Vagina (tissue), 2 donors: ENCODE data around the gene LRFN5. TPM values are rescaled to one million over a fixed set of nuclear protein-coding genes. Genes with fewer than 3 reads are reported as not detected.
"Not testable (repeated sequence)": the region's sequence is repeated elsewhere in the genome, so short reads cannot be mapped to it uniquely, and the experiment has no call there.

Experiments used
- DNase-seq, 2 donors: peaks; one replicate each; pipeline ENCODE4 v3.0.0-alpha.2; 2017; ENCODE audit errors: extremely low spot score in 2 of 2
- H3K27ac ChIP-seq: fragments of 200-600 bp; sonication (generic); one replicate; pipeline ENCODE4 v1.5.1; 2019
- H3K27me3 ChIP-seq: fragments of 200-600 bp; sonication (generic); one replicate; pipeline ENCODE4 v1.5.1; 2019
- H3K36me3 ChIP-seq, 2 donors: fragments of 200-600 bp; sonication (generic); one replicate each; pipeline ENCODE4 v1.5.1; 2017 to 2019
- H3K4me1 ChIP-seq: fragments of 200-600 bp; sonication (generic); one replicate; pipeline ENCODE4 v1.5.1; 2019
- H3K4me3 ChIP-seq, 2 donors: fragments of 200-600 bp; sonication (generic); 1 replicate in 1 of 2; 2 replicates in 1 of 2; pipeline ENCODE4 v1.5.1; 2016 to 2019
- H3K9me3 ChIP-seq: fragments of 200-600 bp; sonication (generic); one replicate; pipeline ENCODE4 v1.5.1; 2019
- POLR2A ChIP-seq, 2 donors: fragments of 450-650 bp; IDR thresholded peaks; one replicate each; pipeline ENCODE4 v1.6.1; 2017; ENCODE audit warnings: antibody characterized with exemption in 2 of 2, mild to moderate bottlenecking in 2 of 2, moderate library complexity in 2 of 2
- POLR2AphosphoS5 ChIP-seq, 2 donors: sonication (generic); formaldehyde crosslinking; IDR thresholded peaks; one replicate each; pipeline ENCODE4 v1.9.0; 2017; ENCODE audit warnings: antibody characterized with exemption in 2 of 2, mild to moderate bottlenecking in 2 of 2, low read depth in 1 of 2; ENCODE audit not compliant: insufficient read depth in 1 of 2
- intact Hi-C: fragments of 100-400 bp; cut with DNase I; formaldehyde crosslinking; loops from one replicate; pipeline ENCODE4 v1.15.1; 2023
- total RNA-seq: library from RNA; depleted of rRNA; stranded (reverse); fragments of >200 nt; gene quantifications from one replicate; pipeline ENCODE4 v1.2.3, GENCODE V29; 2016
- TF ChIP-seq, protein P1 (sequence below), 3 experiments: fragments of 450-650 bp in 2 of 3; fragments of 200-600 bp in 1 of 3; sonication (generic) in 1 of 3; IDR thresholded peaks; one replicate each; pipeline ENCODE4 v1.5.1; 2017 to 2019; ENCODE audit warnings: antibody characterized with exemption in 3 of 3, mild to moderate bottlenecking in 2 of 3, moderate library complexity in 2 of 3

LRFN5 gene
- total RNA-seq, 1 donor from 2014 or later: 197 TPM

GRCh38 chr14:41900644-41901043 lies 294.0 kb downstream of the LRFN5 start:
- no peak overlapping the region for H3K27ac ChIP-seq
- H3K27me3 ChIP-seq: no peaks in the 10 kb centered on the region
- H3K9me3 ChIP-seq: no peaks in the 10 kb centered on the region
- no peak overlapping the region for H3K4me3 ChIP-seq
- H3K36me3 ChIP-seq: no peaks in the 10 kb centered on the region
- DNase-seq: no peak
- intact Hi-C loops: no loop called here
- H3K4me1 ChIP-seq: no peaks in the 10 kb centered on the region
- TF ChIP-seq POLR2AphosphoS5 (IDR thresholded peaks at IDR 0.05; ENCODE audit: insufficient read depth in 1 of 2, low read depth in 1 of 2) (no peak), POLR2A (IDR thresholded peaks at IDR 0.05) (no peak)
- TF ChIP-seq, protein P1, sequence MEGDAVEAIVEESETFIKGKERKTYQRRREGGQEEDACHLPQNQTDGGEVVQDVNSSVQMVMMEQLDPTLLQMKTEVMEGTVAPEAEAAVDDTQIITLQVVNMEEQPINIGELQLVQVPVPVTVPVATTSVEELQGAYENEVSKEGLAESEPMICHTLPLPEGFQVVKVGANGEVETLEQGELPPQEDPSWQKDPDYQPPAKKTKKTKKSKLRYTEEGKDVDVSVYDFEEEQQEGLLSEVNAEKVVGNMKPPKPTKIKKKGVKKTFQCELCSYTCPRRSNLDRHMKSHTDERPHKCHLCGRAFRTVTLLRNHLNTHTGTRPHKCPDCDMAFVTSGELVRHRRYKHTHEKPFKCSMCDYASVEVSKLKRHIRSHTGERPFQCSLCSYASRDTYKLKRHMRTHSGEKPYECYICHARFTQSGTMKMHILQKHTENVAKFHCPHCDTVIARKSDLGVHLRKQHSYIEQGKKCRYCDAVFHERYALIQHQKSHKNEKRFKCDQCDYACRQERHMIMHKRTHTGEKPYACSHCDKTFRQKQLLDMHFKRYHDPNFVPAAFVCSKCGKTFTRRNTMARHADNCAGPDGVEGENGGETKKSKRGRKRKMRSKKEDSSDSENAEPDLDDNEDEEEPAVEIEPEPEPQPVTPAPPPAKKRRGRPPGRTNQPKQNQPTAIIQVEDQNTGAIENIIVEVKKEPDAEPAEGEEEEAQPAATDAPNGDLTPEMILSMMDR (IDR thresholded peaks at IDR 0.05): no peak

- no peak for DNase-seq
These were observed 294.4 kb downstream of the LRFN5 start for GRCh38 chr14:41901089-41901488.

GRCh38 chr14:41905394-41905964 lies 298.8 kb downstream of the LRFN5 start:
- Histone ChIP-seq H3K27me3 (no peaks in the 10 kb centered on the region), H3K27ac (no peak overlapping the region), H3K4me1 (no peaks in the 10 kb centered on the region), H3K36me3 (no peaks in the 10 kb centered on the region), H3K9me3 (no peaks in the 10 kb centered on the region), H3K4me3 (no peak overlapping the region)
- TF ChIP-seq POLR2A (IDR thresholded peaks at IDR 0.05) (no peak), POLR2AphosphoS5 (IDR thresholded peaks at IDR 0.05; ENCODE audit: insufficient read depth in 1 of 2, low read depth in 1 of 2) (no peak)
- TF ChIP-seq, protein P1 (IDR thresholded peaks at IDR 0.05): no peak
- intact Hi-C loops: no loop called here
- DNase-seq: no peak

More at GRCh38 chr14:41901089-41901488, 294.4 kb downstream of the LRFN5 start:
- TF ChIP-seq, protein P1 (IDR thresholded peaks at IDR 0.05): no peak
- TF ChIP-seq POLR2A (IDR thresholded peaks at IDR 0.05): no peak
- no peak for TF ChIP-seq POLR2AphosphoS5 (IDR thresholded peaks at IDR 0.05; ENCODE audit: insufficient read depth in 1 of 2, low read depth in 1 of 2)
- no peaks in the 10 kb centered on the region for H3K9me3 ChIP-seq
- intact Hi-C loops: no loop called here
- no peak overlapping the region for H3K27ac ChIP-seq
- H3K36me3 ChIP-seq: no peaks in the 10 kb centered on the region
- H3K4me1 ChIP-seq: no peaks in the 10 kb centered on the region
- no peak overlapping the region for H3K4me3 ChIP-seq
- no peaks in the 10 kb centered on the region for H3K27me3 ChIP-seq

DNA sequence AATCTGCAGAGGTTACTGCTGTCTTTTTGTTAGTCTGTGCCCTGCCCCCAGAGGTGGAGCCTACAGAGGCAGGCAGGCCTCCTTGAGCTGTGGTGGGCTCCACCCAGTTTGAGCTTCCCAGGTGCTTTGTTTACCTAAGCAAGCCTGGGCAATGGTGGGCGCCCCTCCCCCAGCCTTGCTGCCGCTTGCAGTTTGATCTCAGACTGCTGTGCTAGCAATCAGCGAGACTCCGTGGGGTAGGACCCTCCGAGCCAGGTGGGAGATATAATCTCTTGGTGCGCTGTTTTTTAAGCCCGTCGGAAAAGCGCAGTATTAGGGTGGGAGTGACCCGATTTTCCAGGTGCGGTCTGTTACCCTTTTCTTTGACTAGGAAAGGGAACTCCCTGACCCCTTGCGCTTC lies 304.5 kb downstream of the LRFN5 start:
- intact Hi-C loops, DNase-seq: not testable (repeated sequence)

GRCh38 chr14:41913398-41913797 lies 306.7 kb downstream of the LRFN5 start:
- no peaks in the 10 kb centered on the region for H3K27me3 ChIP-seq
- DNase-seq: no peak
- no peaks in the 10 kb centered on the region for H3K9me3 ChIP-seq
- no peak overlapping the region for H3K4me3 ChIP-seq
- no peak overlapping the region for H3K27ac ChIP-seq
- intact Hi-C loops: no loop called here
- H3K36me3 ChIP-seq: no peaks in the 10 kb centered on the region
- H3K4me1 ChIP-seq: no peaks in the 10 kb centered on the region
- TF ChIP-seq POLR2A (IDR thresholded peaks at IDR 0.05) (no peak), POLR2AphosphoS5 (IDR thresholded peaks at IDR 0.05; ENCODE audit: insufficient read depth in 1 of 2, low read depth in 1 of 2) (no peak)
- TF ChIP-seq, protein P1 (IDR thresholded peaks at IDR 0.05): no peak

More for the DNA sequence above, 304.5 kb downstream of the LRFN5 start:
- not testable (repeated sequence) for H3K4me1 ChIP-seq, H3K27me3 ChIP-seq, H3K27ac ChIP-seq, H3K36me3 ChIP-seq, H3K9me3 ChIP-seq
- H3K4me3 ChIP-seq: peak overlapping the region in 1 of 2 donors; percentile 30
